ENCODE measurements around the gene SLC35F4. TPM values are rescaled to one million over a fixed set of nuclear protein-coding genes. Genes with fewer than 3 reads are reported as not detected.

SLC35F4 gene
- not detected in 2 replicates for total RNA-seq (2014; rRNA removed; shearing (Covaris generic); ENCODE audit: low replicate concordance)

DNA sequence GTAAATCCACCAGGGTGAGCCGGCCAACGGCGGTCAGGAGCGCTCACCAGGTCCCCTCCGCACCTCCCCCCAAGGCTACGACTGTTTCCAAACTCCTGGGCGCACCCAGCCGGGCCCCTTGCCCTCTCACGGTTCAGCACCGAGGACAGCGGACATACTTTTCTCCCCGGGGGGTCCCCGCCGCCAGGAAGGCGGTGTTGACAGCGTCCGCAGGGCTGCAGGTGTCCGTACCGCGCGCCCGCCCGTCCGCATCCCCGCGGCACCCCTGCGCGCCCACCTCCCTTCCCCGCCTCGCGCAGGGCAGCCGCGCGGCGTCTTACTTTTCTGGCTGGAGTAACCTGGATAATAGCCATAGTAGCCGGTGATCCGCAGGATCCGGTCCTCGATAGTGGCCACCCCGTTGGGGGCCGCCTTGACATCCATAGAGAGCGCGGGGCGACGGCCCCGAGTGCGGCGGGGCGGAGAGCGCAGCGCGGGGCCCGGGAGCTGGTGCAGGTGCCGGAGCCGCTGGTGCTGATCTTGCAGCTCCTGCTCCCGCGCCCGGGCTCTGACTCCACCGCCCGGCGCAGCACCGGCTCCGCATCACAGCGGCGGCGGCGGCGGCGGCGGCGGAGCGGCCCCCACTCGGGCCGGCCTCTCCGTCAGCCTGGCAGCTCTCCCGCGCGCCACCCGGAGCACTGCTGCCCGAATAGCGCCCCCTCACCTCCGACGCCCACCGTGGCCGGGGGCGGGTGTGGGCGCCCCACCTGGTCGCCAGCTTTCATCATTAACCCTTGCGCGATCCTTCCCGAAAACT, at the start of gene SLC35F4:
Gene SLC35F4, minus strand, starts transcription at position 690 of the 796 bp plus-strand sequence.
- in situ Hi-C loops (cut with HindIII; ENCODE audit: low pct_unique_long_range_greater_than_20kb, low sequenced_read_pairs) = no loop called here

GRCh38 chr14:57909626-57910025, 43.7 kb upstream of the SLC35F4 start:
- in situ Hi-C loops (cut with HindIII; ENCODE audit: low pct_unique_long_range_greater_than_20kb, low sequenced_read_pairs) = no loop called here
- DNase-seq (ENCODE audit: low read depth) = no peak

More for the DNA sequence above, at the start of gene SLC35F4:
- DNase-seq (ENCODE audit: low read depth) = peak; percentile 25

GRCh38 chr14:57903954-57904353, 38.1 kb upstream of the SLC35F4 start:
- DNase-seq (ENCODE audit: low read depth) = no peak
- in situ Hi-C loops (cut with HindIII; ENCODE audit: low pct_unique_long_range_greater_than_20kb, low sequenced_read_pairs) = no loop called here

- no peak for DNase-seq (ENCODE audit: low read depth)
- in situ Hi-C loops (cut with HindIII; ENCODE audit: low pct_unique_long_range_greater_than_20kb, low sequenced_read_pairs) = no loop called here
Observed at GRCh38 chr14:57898837-57899572, 33.1 kb upstream of the SLC35F4 start.

- DNase-seq (ENCODE audit: low read depth) = no peak
- in situ Hi-C loops (cut with HindIII; ENCODE audit: low pct_unique_long_range_greater_than_20kb, low sequenced_read_pairs) = no loop called here
Observed at GRCh38 chr14:57897144-57897748, 31.4 kb upstream of the SLC35F4 start.

- DNase-seq (ENCODE audit: low read depth) = peak; percentile 16
- in situ Hi-C loops (cut with HindIII; ENCODE audit: low pct_unique_long_range_greater_than_20kb, low sequenced_read_pairs) = no loop called here
Observed at GRCh38 chr14:57889245-57889644, 23.4 kb upstream of the SLC35F4 start.

DNA sequence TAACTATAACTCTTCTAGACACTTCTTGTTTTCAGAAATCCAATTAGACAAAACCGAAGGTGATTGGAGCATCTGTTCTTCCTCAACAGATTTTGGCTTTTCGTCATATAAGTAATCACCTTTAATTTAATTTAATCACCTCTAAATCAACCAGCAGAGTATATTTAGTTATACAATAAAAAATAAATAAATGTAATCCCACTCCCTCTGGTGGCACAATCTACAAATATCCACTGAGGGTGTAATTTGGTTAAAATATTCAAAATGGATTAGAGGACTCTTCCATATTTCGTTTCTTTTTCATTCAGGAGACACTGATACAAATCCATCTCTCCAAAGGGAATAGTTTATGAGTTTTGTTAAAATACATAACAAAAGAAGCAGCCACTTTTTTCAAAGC, 18.3 kb upstream of the SLC35F4 start:
- in situ Hi-C loops (cut with HindIII; ENCODE audit: low pct_unique_long_range_greater_than_20kb, low sequenced_read_pairs) = no loop called here
- no peak for DNase-seq (ENCODE audit: low read depth)

DNA sequence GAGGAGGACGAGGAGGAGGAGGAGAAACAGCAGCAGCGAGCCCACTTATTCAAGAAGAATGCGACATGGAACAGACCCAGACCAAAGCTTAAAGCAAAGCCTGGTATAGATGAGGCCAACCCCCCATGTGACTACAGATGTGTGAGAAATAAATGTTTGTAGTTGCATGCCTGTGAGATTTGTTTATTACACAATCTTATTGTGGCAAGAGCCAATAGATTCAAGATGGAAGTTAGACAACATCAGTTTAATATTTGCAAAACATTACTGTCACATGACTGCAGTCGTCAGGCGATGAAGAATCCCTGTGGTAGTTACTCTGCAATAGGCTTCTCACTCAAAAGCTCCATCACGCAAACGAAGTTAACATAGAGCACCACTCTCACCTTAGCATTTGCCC, 17.2 kb upstream of the SLC35F4 start:
- no peak for DNase-seq (ENCODE audit: low read depth)
- in situ Hi-C loops (cut with HindIII; ENCODE audit: low pct_unique_long_range_greater_than_20kb, low sequenced_read_pairs) = no loop called here

GRCh38 chr14:57879516-57879915, 13.6 kb upstream of the SLC35F4 start:
- in situ Hi-C loops (cut with HindIII; ENCODE audit: low pct_unique_long_range_greater_than_20kb, low sequenced_read_pairs) = no loop called here
- no peak for DNase-seq (ENCODE audit: low read depth)

DNA sequence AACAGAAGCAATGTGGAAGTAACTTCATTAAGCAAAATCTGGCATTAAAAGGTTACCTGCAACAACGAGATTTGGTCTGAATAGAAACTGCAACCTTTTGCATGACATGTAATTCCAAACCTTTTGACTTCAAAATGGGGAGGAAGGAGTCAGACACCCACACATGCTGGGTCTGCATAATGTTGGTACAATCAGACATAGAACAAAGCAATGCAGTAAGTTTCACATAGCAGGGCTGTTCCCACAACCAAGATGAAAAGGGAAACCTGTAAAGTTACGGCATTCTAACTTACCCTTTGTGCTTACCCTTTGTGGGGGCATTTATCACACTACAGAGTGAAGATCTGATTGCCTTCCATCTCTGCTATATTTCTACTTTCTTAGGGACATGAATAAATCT, 10.1 kb upstream of the SLC35F4 start:
- in situ Hi-C loops (cut with HindIII; ENCODE audit: low pct_unique_long_range_greater_than_20kb, low sequenced_read_pairs) = no loop called here
- DNase-seq (ENCODE audit: low read depth) = no peak

DNA sequence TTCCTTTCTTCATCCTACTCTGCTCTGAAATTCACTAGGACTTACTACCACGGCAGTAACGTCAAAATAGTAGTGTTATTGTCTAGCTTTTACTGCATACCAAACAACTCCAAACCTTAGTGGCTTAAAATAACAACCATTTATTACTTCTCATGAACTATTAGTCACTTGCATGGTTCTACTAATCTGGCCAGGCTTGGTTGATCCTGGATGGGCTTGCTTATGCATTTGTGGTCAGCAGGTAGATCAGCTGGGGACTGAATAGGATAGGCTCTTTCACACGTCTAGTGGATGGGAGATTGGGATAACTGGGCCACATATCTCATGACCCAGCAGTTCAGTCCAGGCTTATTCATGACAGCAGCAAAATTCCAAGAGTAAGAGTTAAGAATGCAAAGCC, 9.4 kb upstream of the SLC35F4 start:
- peak; percentile 3 for DNase-seq (ENCODE audit: low read depth)
- in situ Hi-C loops (cut with HindIII; ENCODE audit: low pct_unique_long_range_greater_than_20kb, low sequenced_read_pairs) = no loop called here

GRCh38 chr14:57871459-57872080, 5.7 kb upstream of the SLC35F4 start:
- peak; percentile 28 for DNase-seq (ENCODE audit: low read depth)
- in situ Hi-C loops (cut with HindIII; ENCODE audit: low pct_unique_long_range_greater_than_20kb, low sequenced_read_pairs) = no loop called here

DNA sequence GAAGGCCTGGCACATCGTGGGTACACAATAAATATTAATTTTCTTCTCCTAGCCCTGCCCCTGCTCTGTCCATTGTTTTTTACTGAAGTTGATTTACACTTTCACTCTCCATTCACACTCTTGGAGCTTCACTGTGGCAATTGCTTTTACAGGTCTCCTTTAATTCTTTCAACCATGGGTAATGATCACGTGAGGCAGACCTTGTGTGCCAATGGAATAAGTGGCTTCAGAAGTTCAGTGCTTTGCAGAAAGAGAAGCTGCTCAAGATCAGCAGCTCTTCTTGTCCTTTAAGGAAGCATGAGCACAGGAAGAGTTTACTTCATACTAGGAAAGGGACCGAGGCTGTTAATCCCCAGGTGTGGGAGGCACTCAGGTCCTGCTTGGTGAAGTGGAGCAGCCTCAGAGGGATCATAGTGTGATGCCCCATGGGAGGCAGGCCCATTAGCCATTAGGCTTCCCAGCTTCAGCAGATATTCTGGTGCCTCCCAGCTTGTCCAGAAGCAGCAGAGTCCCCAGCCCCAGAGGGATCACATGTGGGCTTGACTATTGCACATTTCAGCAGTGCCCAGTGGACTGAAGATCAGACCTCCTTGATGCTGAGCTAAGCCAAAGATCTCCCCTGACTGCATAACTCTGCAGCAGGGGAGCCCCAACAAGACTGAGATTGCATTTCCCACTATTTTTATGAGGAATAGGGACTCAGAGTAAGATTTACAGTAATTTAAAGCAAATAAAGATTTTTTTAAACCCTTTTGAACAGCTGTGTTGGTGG, 5.0 kb upstream of the SLC35F4 start:
- DNase-seq (ENCODE audit: low read depth) = no peak

DNA sequence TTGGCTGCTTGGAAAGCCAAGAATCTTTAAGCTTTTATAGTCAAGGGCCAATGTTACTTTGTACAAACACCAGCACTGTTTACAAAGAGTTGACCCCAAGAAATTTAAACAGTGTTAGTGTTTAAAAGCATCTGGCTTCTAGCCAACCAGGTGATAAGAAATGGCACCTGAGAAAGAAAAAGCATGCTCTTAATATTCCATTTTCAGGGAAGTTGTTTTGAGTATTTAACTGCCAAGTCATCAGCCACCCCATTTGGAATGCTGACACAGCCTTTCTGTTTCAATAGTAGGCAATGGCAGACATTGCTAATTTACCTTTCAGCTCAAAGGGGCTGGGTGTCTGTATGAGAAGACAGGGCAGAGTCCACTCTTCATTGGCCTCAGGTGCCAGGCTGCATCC, 3.7 kb upstream of the SLC35F4 start:
- no peak for DNase-seq (ENCODE audit: low read depth)
- in situ Hi-C loops (cut with HindIII; ENCODE audit: low pct_unique_long_range_greater_than_20kb, low sequenced_read_pairs) = no loop called here

More for the DNA sequence above, 5.0 kb upstream of the SLC35F4 start:
- in situ Hi-C loops (cut with HindIII; ENCODE audit: low pct_unique_long_range_greater_than_20kb, low sequenced_read_pairs) = no loop called here

DNA sequence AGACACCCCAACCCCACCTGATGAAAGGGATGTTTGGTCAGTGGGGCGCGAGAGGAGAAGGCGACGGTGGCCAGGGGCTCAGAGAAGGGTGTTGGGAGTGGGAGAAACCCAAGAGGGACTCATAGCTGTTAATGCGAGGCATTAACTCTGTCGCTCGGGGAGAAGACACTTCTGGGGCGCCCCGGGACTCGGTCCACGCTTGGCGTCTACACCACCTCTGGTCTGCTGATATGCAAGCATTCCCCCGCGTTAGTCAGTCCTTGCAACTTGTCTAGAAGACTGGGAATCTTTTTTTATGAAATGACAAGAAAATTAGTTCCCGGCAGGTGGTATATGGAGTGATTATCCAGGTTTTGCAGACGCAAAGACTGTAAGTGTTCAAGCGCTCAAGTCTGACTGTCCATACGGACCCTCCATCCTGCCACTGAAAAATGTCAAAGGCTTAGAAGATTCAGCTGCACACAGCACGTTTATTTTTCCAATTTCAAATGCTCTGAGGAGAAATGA, 360 bp upstream of the SLC35F4 start:
- in situ Hi-C loops (cut with HindIII; ENCODE audit: low pct_unique_long_range_greater_than_20kb, low sequenced_read_pairs) = no loop called here
- DNase-seq (ENCODE audit: low read depth) = no peak

- no peak for DNase-seq (ENCODE audit: low read depth)
- in situ Hi-C loops (cut with HindIII; ENCODE audit: low pct_unique_long_range_greater_than_20kb, low sequenced_read_pairs) = no loop called here
Observed at GRCh38 chr14:57865066-57865402, 858 bp downstream of the SLC35F4 start.

GRCh38 chr14:57864659-57865058, 1.2 kb downstream of the SLC35F4 start:
- DNase-seq (ENCODE audit: low read depth) = no peak
- in situ Hi-C loops (cut with HindIII; ENCODE audit: low pct_unique_long_range_greater_than_20kb, low sequenced_read_pairs) = no loop called here

DNA sequence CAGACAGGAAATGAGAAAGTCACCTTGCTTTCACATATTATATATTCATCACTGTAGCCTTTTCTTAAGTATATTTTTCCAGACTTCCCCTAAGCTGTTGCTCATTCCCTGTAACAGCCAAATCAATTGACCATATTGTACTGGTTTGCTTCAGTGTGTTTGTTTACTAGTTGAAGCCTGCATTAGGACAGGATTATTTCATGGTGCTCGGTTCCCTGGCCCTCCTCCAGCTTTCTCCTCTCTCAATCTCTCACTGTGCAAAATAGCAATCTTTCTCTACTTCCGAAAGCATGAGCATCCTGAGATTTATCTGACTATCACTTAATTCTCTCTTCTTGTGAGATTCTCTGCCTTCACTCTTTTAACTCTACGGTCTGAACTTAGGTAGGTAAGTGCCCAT, 2.4 kb downstream of the SLC35F4 start:
- in situ Hi-C loops (cut with HindIII; ENCODE audit: low pct_unique_long_range_greater_than_20kb, low sequenced_read_pairs) = no loop called here
- DNase-seq (ENCODE audit: low read depth) = no peak

All from Caki2 (cell line).